A673 (cell line): ENCODE data around the gene KATNB1. TPM values are rescaled to one million over a fixed set of nuclear protein-coding genes. Genes with fewer than 3 reads are reported as not detected.
"Not testable (repeated sequence)": the region's sequence is repeated elsewhere in the genome, so short reads cannot be mapped to it uniquely, and the experiment has no call there.

ENCODE experiments used
- BruUV-seq: library from RNA; stranded (reverse); fragments of 400-500 nt; replicated peaks from 2 replicates; lab custom pipeline; 2021; lab: Mats Ljungman, UMichigan
- CTCF ChIA-PET: fragments of 300-600 bp; sonication (Branson Sonifier 250); formaldehyde crosslinking; loops from one replicate; lab custom pipeline; 2022; ENCODE audit warnings: antibody characterized with exemption; lab: Charles Lee
- POLR2A ChIA-PET: fragments of 300-600 bp; sonication (Branson Sonifier 250); formaldehyde crosslinking; loops from one replicate; lab custom pipeline; 2022; ENCODE audit warnings: antibody characterized with exemption; ENCODE audit not compliant: low non-redundant PET; lab: Charles Lee
- DNase-seq: peaks from one replicate; pipeline ENCODE4 v3.0.0-alpha.2; 2015; ENCODE audit warnings: low spot score
- H3K27ac ChIP-seq: fragments of 200-600 bp; sonication (generic); 2 replicates; pipeline ENCODE4 v1.5.1; 2016; ENCODE audit warnings: mixed run types, low read depth, mild to moderate bottlenecking, mixed read lengths, antibody characterized with exemption, low read length; ENCODE audit not compliant: poor library complexity, severe bottlenecking
- H3K27me3 ChIP-seq: fragments of 200-600 bp; sonication (generic); replicated peaks from 2 replicates; pipeline ENCODE4 v1.6.1; 2017; ENCODE audit warnings: mixed run types, low read depth, mild to moderate bottlenecking, mixed read lengths, antibody characterized with exemption, low read length; ENCODE audit not compliant: insufficient read depth, poor library complexity
- H3K36me3 ChIP-seq: fragments of 200-600 bp; sonication (generic); 2 replicates; pipeline ENCODE4 v1.6.1; 2016; ENCODE audit warnings: mixed run types, mild to moderate bottlenecking, mixed read lengths, antibody characterized with exemption, low read length; ENCODE audit not compliant: insufficient read depth, poor library complexity, severe bottlenecking
- H3K4me1 ChIP-seq: fragments of 200-600 bp; sonication (generic); 2 replicates; pipeline ENCODE4 v1.6.1; 2017; ENCODE audit warnings: mixed run types, mild to moderate bottlenecking, mixed read lengths, antibody characterized with exemption, low read length; ENCODE audit not compliant: insufficient read depth, poor library complexity, severe bottlenecking
- H3K4me3 ChIP-seq: fragments of 200-600 bp; sonication (generic); 2 replicates; pipeline ENCODE4 v1.5.1; 2016; ENCODE audit warnings: low read depth, mixed run types, mild to moderate bottlenecking, mixed read lengths, low read length; ENCODE audit not compliant: poor library complexity, severe bottlenecking
- H3K9me3 ChIP-seq: fragments of 200-600 bp; sonication (generic); 2 replicates; pipeline ENCODE4 v1.6.1; 2016; ENCODE audit warnings: mixed run types, low read depth, mild to moderate bottlenecking, mixed read lengths, antibody characterized with exemption, low read length; ENCODE audit not compliant: poor library complexity, severe bottlenecking
- EZH2 ChIP-seq: fragments of 200-600 bp; sonication (generic); IDR thresholded peaks from 2 replicates; pipeline ENCODE4 v1.6.1; 2017; ENCODE audit warnings: borderline replicate concordance, low read depth, mild to moderate bottlenecking, mixed read lengths, antibody characterized with exemption, low read length; ENCODE audit not compliant: poor library complexity, severe bottlenecking
- intact Hi-C: fragments of 100-400 bp; cut with micrococcal nuclease; formaldehyde crosslinking; loops from one replicate; pipeline ENCODE4 v1.10.0; 2022; ENCODE audit not compliant: unreplicated experiment
- total RNA-seq: library from RNA; stranded (reverse); gene quantifications from 2 replicates; pipeline ENCODE4 v1.2.3, GENCODE V29; 2021
- TF ChIP-seq, protein P1 (sequence below): fragments of 300-800, 200-600 bp; sonication (generic); conservative IDR thresholded peaks from 2 replicates; pipeline ENCODE4 v1.5.1; 2017; ENCODE audit warnings: low read depth, mild to moderate bottlenecking, antibody characterized with exemption, low read length, moderate library complexity, mixed read lengths

The KATNB1 gene
- total RNA-seq, 1 experiment from 2014 or later: 55.7 TPM

DNA sequence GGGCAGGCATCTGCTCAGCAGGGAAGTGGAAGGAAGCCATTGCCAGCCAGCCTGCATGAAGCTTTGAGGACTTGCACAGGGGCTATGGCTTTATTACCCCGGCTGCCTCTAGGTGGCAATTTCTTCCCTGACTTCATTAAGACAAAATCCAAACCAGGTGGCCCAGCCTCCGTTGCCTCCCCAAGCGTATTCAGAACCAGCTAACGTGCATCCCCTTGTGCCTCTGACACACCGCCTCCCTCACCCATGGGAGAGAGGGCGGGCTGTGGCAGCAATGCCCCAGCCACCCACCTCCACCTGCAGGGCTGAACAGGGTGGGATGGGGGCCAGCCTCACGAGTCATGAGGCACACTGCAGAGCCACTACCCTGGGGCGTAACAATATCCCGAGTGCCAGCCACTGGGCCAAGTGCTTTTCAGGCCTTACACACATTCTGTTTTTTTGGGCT, 59.9 kb downstream of the KATNB1 start:
- Histone ChIP-seq H3K4me1 (peaks cover 34% of the 10 kb centered on the region), H3K9me3 (no peaks in the 10 kb centered on the region), H3K4me3 (no peak overlapping the region), H3K27me3 (no peaks in the 10 kb centered on the region), H3K36me3 (peaks cover 70% of the 10 kb centered on the region), H3K27ac (peak overlapping the region; percentile 94)
- ChIA-PET CTCF (interaction anchor here (0.9 to 1.3 kb wide), 3 partner anchors 19 to 104 kb away, joined by 3 to 14 read pairs (median 3); no protein-coding TSS in a partner anchor), POLR2A (interaction anchor here (1.1 kb wide), 1 partner anchor 63 kb away, joined by 5 read pairs; no protein-coding TSS in a partner anchor)
- intact Hi-C loops: loop anchor here (5.0 kb wide), 2 partner anchors 67 to 207 kb away; partner anchors contain the start of genes USB1 and ZNF319
- DNase-seq: peak; percentile 89
- no TSS peak for BruUV-seq
- TF ChIP-seq EZH2: no peak
- TF ChIP-seq, protein P1, sequence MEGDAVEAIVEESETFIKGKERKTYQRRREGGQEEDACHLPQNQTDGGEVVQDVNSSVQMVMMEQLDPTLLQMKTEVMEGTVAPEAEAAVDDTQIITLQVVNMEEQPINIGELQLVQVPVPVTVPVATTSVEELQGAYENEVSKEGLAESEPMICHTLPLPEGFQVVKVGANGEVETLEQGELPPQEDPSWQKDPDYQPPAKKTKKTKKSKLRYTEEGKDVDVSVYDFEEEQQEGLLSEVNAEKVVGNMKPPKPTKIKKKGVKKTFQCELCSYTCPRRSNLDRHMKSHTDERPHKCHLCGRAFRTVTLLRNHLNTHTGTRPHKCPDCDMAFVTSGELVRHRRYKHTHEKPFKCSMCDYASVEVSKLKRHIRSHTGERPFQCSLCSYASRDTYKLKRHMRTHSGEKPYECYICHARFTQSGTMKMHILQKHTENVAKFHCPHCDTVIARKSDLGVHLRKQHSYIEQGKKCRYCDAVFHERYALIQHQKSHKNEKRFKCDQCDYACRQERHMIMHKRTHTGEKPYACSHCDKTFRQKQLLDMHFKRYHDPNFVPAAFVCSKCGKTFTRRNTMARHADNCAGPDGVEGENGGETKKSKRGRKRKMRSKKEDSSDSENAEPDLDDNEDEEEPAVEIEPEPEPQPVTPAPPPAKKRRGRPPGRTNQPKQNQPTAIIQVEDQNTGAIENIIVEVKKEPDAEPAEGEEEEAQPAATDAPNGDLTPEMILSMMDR: peak; percentile 65

DNA sequence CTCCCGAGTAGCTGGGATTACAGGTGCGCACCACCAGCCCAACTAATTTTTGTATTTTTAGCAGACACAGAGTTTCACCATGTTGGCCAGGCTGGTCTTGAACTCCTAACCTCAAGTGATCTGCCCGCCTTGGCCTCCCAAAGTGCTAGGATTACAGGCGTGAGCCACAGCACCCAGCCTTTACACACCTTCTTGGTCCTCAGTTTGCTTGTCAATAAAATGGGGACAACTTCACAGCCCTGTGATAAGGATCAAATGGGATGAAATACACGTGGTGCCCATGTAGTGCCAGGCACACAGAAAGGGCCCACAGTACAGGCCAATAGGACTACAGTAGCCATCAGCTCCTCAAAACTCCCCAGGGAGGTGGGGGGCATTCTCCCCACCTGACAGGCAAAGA, 60.4 kb downstream of the KATNB1 start:
- H3K27me3 ChIP-seq, DNase-seq, POLR2A ChIA-PET, BruUV-seq, H3K4me3 ChIP-seq, H3K9me3 ChIP-seq: not testable (repeated sequence)
- peak overlapping the region; percentile 94 for H3K27ac ChIP-seq
- H3K36me3 ChIP-seq: peaks cover 65% of the 10 kb centered on the region
- CTCF ChIA-PET: interaction anchor here (0.9 to 1.3 kb wide), 3 partner anchors 20 to 103 kb away, joined by 3 to 14 read pairs (median 3); no protein-coding TSS in a partner anchor
- H3K4me1 ChIP-seq: peaks cover 40% of the 10 kb centered on the region
- intact Hi-C loops: loop anchor here (5.0 kb wide), 2 partner anchors 66 to 206 kb away; partner anchors contain the start of genes USB1 and ZNF319

DNA sequence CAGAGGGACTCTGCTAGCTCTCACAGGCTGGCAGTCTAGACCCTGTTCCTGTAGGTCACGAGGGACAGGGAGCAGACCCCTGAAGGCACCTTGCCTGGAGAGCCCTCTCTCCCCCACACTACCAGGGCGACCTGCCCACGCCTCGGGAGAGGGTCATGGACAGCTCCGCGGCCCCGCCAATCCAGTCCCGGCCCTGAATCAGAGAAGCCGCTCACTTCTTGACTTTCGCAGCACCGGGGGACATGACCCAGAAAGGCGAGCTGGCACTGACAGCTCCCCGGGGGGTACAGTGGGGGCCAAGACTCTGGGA, 61.6 kb downstream of the KATNB1 start:
- Histone ChIP-seq H3K9me3 (no peaks in the 10 kb centered on the region), H3K27ac (peak overlapping the region; percentile 94), H3K27me3 (no peaks in the 10 kb centered on the region), H3K4me1 (peaks cover 44% of the 10 kb centered on the region), H3K4me3 (peak overlapping the region; percentile 68), H3K36me3 (peaks cover 53% of the 10 kb centered on the region)
- DNase-seq: no peak
- ChIA-PET CTCF (no interaction called here), POLR2A (no interaction called here)
- intact Hi-C loops: loop anchor here (5.0 kb wide), 2 partner anchors 65 to 205 kb away; partner anchors contain the start of genes USB1 and ZNF319
- TF ChIP-seq, protein P1: no peak
- TF ChIP-seq EZH2: no peak
- no TSS peak for BruUV-seq
